Measurements from ENCODE around the gene FXR1.

DNA sequence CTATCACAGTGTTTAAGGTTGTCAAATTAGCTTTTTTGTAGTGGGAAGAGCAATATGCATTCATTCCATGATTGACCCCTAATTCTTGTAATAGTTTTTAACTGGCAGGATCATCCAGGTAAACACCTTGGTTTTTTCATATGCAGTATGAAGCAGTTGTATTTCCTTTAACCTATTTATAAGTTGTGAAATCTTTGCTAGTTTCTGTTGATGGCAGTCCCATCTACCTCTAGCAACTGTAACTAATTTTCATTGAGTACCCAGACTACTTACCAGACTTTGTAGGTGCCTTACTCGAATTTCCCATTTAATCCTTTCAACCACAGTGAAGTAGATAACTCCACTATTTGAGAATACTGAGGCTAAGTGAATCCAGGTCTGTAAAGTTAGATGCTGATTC is 6.1 kb downstream of the FXR1 start:
- TF ChIP-seq, protein P1, sequence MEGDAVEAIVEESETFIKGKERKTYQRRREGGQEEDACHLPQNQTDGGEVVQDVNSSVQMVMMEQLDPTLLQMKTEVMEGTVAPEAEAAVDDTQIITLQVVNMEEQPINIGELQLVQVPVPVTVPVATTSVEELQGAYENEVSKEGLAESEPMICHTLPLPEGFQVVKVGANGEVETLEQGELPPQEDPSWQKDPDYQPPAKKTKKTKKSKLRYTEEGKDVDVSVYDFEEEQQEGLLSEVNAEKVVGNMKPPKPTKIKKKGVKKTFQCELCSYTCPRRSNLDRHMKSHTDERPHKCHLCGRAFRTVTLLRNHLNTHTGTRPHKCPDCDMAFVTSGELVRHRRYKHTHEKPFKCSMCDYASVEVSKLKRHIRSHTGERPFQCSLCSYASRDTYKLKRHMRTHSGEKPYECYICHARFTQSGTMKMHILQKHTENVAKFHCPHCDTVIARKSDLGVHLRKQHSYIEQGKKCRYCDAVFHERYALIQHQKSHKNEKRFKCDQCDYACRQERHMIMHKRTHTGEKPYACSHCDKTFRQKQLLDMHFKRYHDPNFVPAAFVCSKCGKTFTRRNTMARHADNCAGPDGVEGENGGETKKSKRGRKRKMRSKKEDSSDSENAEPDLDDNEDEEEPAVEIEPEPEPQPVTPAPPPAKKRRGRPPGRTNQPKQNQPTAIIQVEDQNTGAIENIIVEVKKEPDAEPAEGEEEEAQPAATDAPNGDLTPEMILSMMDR (IDR thresholded peaks at IDR 0.05): no peak
- no peak for TF ChIP-seq POLR2A (IDR thresholded peaks at IDR 0.05)

Measured in lower leg skin (tissue), 3 donors.